ENCODE measurements around the gene ABCC9.
"Not testable (repeated sequence)": the region's sequence is repeated elsewhere in the genome, so short reads cannot be mapped to it uniquely, and the experiment has no call there.

ABCC9 gene

GRCh38 chr12:21800011-21800410 is 141.2 kb downstream of the ABCC9 start:
- TF ChIP-seq CTCF (IDR thresholded peaks at IDR 0.05; ENCODE audit: borderline replicate concordance, control extremely low read depth, extremely low read depth, insufficient read depth, missing control alignments) = no peak
- in situ Hi-C loops (cut with MboI; ENCODE audit: low sequenced_read_pairs, unreplicated experiment) = no loop called here
- no peak for DNase-seq (ENCODE audit: low spot score)

GRCh38 chr12:21797539-21797938 is 143.7 kb downstream of the ABCC9 start:
- in situ Hi-C loops (cut with MboI; ENCODE audit: low sequenced_read_pairs, unreplicated experiment) = no loop called here
- DNase-seq (ENCODE audit: low spot score) = no peak
- TF ChIP-seq CTCF (IDR thresholded peaks at IDR 0.05; ENCODE audit: borderline replicate concordance, control extremely low read depth, extremely low read depth, insufficient read depth, missing control alignments) = no peak

- TF ChIP-seq CTCF (IDR thresholded peaks at IDR 0.05; ENCODE audit: borderline replicate concordance, control extremely low read depth, extremely low read depth, insufficient read depth, missing control alignments) = no peak
- in situ Hi-C loops (cut with MboI; ENCODE audit: low sequenced_read_pairs, unreplicated experiment) = no loop called here
- no peak for DNase-seq (ENCODE audit: low spot score)
These were observed 145.4 kb downstream of the ABCC9 start for GRCh38 chr12:21795648-21796328.

DNA sequence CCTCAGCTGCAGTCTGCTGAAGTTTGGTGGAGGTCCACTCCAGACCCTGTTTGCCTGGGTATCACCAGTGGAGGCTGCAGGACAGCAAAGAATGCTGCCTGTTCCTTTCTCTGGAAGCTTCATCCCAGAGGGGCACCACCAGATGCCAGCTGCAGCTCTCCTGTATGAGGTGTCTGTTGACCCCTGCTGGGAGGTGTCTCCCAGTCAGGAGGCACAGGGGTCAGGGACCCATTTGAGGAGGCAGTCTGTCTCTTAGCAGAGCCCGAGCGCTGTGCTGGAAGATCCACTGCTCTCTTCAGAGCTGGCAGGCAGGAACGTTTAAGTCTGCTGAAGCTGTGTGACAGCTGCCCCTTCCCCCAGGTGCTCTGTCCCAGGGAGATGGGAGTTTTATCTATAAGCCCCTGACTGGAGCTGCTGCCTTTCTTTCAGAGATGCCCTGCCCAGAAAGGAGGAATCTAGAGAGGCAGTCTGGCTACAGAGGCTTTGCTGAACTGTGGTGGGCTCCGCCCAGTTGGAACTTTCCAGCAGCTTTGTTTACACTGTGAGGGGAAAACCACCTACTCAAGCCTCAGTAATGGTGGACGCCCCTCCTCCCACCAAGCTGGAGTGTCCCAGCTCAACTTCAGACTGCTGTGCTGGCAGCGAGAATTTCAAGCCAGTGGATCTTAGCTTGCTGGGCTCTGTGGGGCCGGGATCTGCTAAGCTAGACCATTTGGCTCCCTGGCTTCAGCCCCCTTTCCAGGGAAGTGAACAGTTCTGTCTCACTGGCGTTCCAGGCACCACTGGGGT is 146.2 kb downstream of the ABCC9 start:
- DNase-seq (ENCODE audit: low spot score); in situ Hi-C loops (cut with MboI; ENCODE audit: low sequenced_read_pairs, unreplicated experiment): not testable (repeated sequence)

GRCh38 chr12:21789687-21790086 is 151.5 kb downstream of the ABCC9 start:
- DNase-seq (ENCODE audit: low spot score); in situ Hi-C loops (cut with MboI; ENCODE audit: low sequenced_read_pairs, unreplicated experiment): not testable (repeated sequence)

DNA sequence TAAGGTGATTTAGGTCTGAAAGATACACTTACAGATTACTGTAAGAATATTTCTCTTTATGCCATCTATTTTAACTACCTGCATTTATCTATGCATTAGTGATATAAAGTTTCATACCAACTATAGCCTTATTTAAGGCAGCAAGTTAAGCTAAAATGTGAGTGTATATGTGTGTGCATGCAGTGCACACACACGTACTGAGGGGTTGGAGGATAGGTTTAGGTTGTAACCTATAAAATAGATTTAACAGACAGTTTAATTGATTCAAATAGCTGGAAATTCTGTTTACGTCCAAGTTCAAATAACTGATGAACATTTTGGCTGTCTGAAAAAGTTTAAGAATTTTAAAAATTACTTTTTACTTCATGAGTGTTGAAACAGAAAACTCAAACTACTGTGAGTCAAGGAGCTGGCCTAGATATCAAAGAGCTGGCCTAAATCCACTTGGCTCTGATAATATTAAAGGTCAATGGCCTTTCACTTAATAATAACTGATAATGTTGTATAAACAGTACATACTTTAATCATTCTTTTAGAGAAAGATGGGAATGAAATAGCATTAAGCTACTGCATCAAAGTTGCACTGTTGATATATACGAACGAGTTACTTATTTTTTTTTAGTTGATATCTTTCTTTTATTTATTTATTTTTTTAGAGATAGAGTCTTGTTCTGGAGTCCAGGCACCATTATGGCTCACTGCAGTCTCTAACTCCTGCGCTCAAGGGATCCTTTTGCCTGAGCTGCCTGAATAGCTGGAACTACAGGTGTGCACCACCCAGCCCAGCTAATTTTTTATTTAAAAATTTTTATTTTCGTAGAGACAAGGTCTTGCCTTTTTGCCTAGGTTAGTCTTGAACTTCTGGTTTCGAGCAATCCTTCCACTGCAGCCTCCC is 152.9 kb downstream of the ABCC9 start:
- DNase-seq (ENCODE audit: low spot score) = no peak
- in situ Hi-C loops (cut with MboI; ENCODE audit: low sequenced_read_pairs, unreplicated experiment) = no loop called here
- no peak for TF ChIP-seq CTCF (IDR thresholded peaks at IDR 0.05; ENCODE audit: borderline replicate concordance, control extremely low read depth, extremely low read depth, insufficient read depth, missing control alignments)

- in situ Hi-C loops (cut with MboI; ENCODE audit: low sequenced_read_pairs, unreplicated experiment) = no loop called here
- no peak for DNase-seq (ENCODE audit: low spot score)
- no peak for TF ChIP-seq CTCF (IDR thresholded peaks at IDR 0.05; ENCODE audit: borderline replicate concordance, control extremely low read depth, extremely low read depth, insufficient read depth, missing control alignments)
These were observed 155.1 kb downstream of the ABCC9 start for GRCh38 chr12:21786041-21786531.

GRCh38 chr12:21782723-21783122 is 158.5 kb downstream of the ABCC9 start:
- in situ Hi-C loops (cut with MboI; ENCODE audit: low sequenced_read_pairs, unreplicated experiment) = not testable (repeated sequence)

More at GRCh38 chr12:21782723-21783122, 158.5 kb downstream of the ABCC9 start:
- DNase-seq (ENCODE audit: low spot score) = not testable (repeated sequence)
